ENCODE results near the gene TMEM134. TPM values are rescaled to one million over a fixed set of nuclear protein-coding genes. Genes with fewer than 3 reads are reported as not detected.

TMEM134 gene
- total and polyA plus RNA-seq, 10 of the 15 experiments (the other 5 are each of a cell fraction or from before 2014, with no cell fraction given), result 1.6 to 93.8 (median 27.8) TPM

DNA sequence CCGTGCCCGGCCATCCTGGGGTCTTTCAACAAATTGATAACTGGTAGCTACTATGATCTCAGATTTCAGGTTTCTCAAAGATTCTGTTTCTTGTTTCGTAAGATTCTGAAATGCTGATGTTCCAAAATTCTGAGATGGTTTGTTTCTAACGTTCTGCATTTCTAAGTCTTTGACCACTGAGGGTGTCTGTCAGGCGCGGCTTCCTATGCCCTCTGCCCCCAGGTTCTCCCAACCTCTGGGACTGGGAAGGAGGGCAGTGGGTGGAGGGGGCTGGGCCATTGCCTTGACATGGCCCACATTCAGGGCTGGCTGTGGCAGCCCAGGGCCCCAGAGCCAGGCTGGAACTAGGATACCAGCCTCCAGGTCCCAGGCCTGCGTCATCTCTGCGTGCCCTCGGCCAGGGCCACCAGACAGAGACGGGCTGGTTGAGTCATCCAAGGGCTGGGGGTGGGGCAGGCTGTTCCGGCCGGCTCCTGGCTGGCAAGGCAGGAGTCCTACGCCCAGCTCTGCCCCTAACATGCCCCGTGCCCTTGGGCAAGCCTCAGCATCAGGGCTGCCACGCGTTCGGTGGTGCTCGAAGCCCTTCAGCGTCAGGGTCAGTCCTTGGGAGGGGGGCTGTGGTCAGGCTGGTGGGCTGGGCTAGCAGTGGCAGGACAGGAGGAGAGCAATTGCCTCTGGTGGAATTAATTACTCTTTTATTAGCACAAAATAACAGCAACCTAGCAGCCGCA, 5.2 kb downstream of the TMEM134 start:
- Histone ChIP-seq H3K4me3 (peak overlapping the region; percentile 74), H4K20me1 (ENCODE audit: control insufficient read depth, insufficient read depth) (no peaks in the 10 kb centered on the region), H3K9ac (ENCODE audit: control insufficient read depth, insufficient read depth, low read length) (peak overlapping the region; percentile 64; the same call in 1 of the 2 replicates), H3K27me3 (replicated peaks in 1 of 2; ENCODE audit: control insufficient read depth in 2 of 2, insufficient read depth in 2 of 2, low read length in 1 of 2) (no peaks in the 10 kb centered on the region), H3K4me1 (ENCODE audit: control insufficient read depth, insufficient read depth, low read length) (peaks cover 41% of the 10 kb centered on the region), H3K4me2 (ENCODE audit: control insufficient read depth, insufficient read depth) (peak overlapping the region; percentile 97), H3K36me3 (ENCODE audit: control insufficient read depth in 2 of 2, insufficient read depth in 2 of 2, low read length in 1 of 2) (no peaks in the 10 kb centered on the region; a peak in 1 of 4 replicates), H3K9me3 (replicated peaks; ENCODE audit: control insufficient read depth, insufficient read depth, low read length) (no peaks in the 10 kb centered on the region), H3K79me2 (ENCODE audit: control insufficient read depth, insufficient read depth, low read length) (peaks cover 14% of the 10 kb centered on the region), H2AFZ (ENCODE audit: control insufficient read depth, low read depth, low read length) (peak overlapping the region; percentile 79; the same call in 1 of the 2 replicates), H3K27ac (ENCODE audit: control insufficient read depth, insufficient read depth) (peak overlapping the region; percentile 77)
- in situ Hi-C loops (cut with MboI), result no loop called here
- no peak for ATAC-seq
- no TSS peak for BruUV-seq (replicated peaks)
- no peak for FAIRE-seq
- ChIA-PET SMC1A (ENCODE audit: uncharacterized antibody, unreplicated experiment) (no interaction called here), CTCF (interaction anchor here (0.6 to 1.4 kb wide), 2 partner anchors 14 to 63 kb away, joined by 3 read pairs; no protein-coding TSS in a partner anchor), RAD21 (ENCODE audit: unreplicated experiment) (interaction anchor here (1.4 kb wide), 1 partner anchor 26 kb away, joined by 3 read pairs; the partner anchor contains the start of gene PTPRCAP), POLR2A (interaction anchor here (0.6 to 6.3 kb wide), 4 partner anchors 21 to 61 kb away, joined by 3 to 50 read pairs (median 22); partner anchors contain the start of genes CORO1B, PPP1CA, PTPRCAP and RPS6KB2)
- no peak for DNase-seq (ENCODE audit: low read depth, low spot score)
- TF ChIP-seq KDM1A (IDR thresholded peaks at IDR 0.05; ENCODE audit: borderline replicate concordance) (no peak), SMC3 (IDR thresholded peaks at IDR 0.05; ENCODE audit: borderline replicate concordance, low read length) (no peak), MYB (IDR thresholded peaks at IDR 0.05; ENCODE audit: borderline replicate concordance, low read depth, low read length) (no peak), SMARCA5 (IDR thresholded peaks at IDR 0.05) (0 out of 2 replicates have a peak, but pooled peaks have one; percentile 12), BHLHE40 (IDR thresholded peaks at IDR 0.05; ENCODE audit: borderline replicate concordance in 1 of 2, low read depth in 2 of 2, low read length in 1 of 2) (no peak), RBBP5 (conservative IDR thresholded peaks at IDR 0.05) (no peak), HDAC6 (IDR thresholded peaks at IDR 0.05; ENCODE audit: unreplicated experiment) (no peak), KAT2A (conservative IDR thresholded peaks at IDR 0.05; ENCODE audit: control insufficient read depth, low read depth, low read length) (no peak), MEF2B (IDR thresholded peaks at IDR 0.05; ENCODE audit: partially characterized antibody, poor library complexity, severe bottlenecking) (no peak), SIN3A (IDR thresholded peaks at IDR 0.05; ENCODE audit: low read depth, low read length) (0 out of 2 replicates have a peak, but pooled peaks have one; percentile 4), MTA2 (IDR thresholded peaks at IDR 0.05; ENCODE audit: low read depth) (no peak), BACH1 (IDR thresholded peaks at IDR 0.05; ENCODE audit: borderline replicate concordance) (0 out of 2 replicates have a peak, but pooled peaks have one; percentile 10), HDGF (IDR thresholded peaks at IDR 0.05) (no peak), POLR2A (IDR thresholded peaks at IDR 0.05; ENCODE audit: low read depth, low read length) (peak; percentile 56), TCF3 (IDR thresholded peaks at IDR 0.05; ENCODE audit: borderline replicate concordance, insufficient read depth, low read depth, low read length) (no peak), CREB1 (IDR thresholded peaks at IDR 0.05; ENCODE audit: low read depth) (no peak), SPI1 (IDR thresholded peaks at IDR 0.05; ENCODE audit: borderline replicate concordance, insufficient read depth, low read depth, low read length) (no peak), GATAD2B (conservative IDR thresholded peaks at IDR 0.05; ENCODE audit: low read depth) (0 out of 2 replicates have a peak, but pooled peaks have one; percentile 15)
- TF ChIP-seq, protein P1, sequence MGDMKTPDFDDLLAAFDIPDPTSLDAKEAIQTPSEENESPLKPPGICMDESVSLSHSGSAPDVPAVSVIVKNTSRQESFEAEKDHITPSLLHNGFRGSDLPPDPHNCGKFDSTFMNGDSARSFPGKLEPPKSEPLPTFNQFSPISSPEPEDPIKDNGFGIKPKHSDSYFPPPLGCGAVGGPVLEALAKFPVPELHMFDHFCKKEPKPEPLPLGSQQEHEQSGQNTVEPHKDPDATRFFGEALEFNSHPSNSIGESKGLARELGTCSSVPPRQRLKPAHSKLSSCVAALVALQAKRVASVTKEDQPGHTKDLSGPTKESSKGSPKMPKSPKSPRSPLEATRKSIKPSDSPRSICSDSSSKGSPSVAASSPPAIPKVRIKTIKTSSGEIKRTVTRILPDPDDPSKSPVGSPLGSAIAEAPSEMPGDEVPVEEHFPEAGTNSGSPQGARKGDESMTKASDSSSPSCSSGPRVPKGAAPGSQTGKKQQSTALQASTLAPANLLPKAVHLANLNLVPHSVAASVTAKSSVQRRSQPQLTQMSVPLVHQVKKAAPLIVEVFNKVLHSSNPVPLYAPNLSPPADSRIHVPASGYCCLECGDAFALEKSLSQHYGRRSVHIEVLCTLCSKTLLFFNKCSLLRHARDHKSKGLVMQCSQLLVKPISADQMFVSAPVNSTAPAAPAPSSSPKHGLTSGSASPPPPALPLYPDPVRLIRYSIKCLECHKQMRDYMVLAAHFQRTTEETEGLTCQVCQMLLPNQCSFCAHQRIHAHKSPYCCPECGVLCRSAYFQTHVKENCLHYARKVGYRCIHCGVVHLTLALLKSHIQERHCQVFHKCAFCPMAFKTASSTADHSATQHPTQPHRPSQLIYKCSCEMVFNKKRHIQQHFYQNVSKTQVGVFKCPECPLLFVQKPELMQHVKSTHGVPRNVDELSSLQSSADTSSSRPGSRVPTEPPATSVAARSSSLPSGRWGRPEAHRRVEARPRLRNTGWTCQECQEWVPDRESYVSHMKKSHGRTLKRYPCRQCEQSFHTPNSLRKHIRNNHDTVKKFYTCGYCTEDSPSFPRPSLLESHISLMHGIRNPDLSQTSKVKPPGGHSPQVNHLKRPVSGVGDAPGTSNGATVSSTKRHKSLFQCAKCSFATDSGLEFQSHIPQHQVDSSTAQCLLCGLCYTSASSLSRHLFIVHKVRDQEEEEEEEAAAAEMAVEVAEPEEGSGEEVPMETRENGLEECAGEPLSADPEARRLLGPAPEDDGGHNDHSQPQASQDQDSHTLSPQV (IDR thresholded peaks at IDR 0.05), result no peak
- 51% methylated on average over 20 of the region's 20 CpGs for WGBS (ENCODE audit: insufficient coverage, insufficient replicate concordance, low lambda C conversion rate, missing lambda C conversion rate)
- intact Hi-C loops (cut with micrococcal nuclease; ENCODE audit: unreplicated experiment), result no loop called here

Measured in GM12878 (cell line).